Endothelial cell of umbilical vein (primary cell): ENCODE data around the gene PM20D1. TPM values are rescaled to one million over a fixed set of nuclear protein-coding genes. Genes with fewer than 3 reads are reported as not detected.
"Not testable (repeated sequence)": the region's sequence is repeated elsewhere in the genome, so short reads cannot be mapped to it uniquely, and the experiment has no call there.

Source experiments
- BruUV-seq: library from RNA; stranded (reverse); fragments of 400-500 nt; replicated peaks from 2 replicates; lab custom pipeline; 2021; lab: Mats Ljungman, UMichigan
- CTCF ChIA-PET: fragments of 300-600, 350-600 bp; sonication (Branson Sonifier 250); formaldehyde crosslinking; loops from one replicate; lab custom pipeline; 2021; ENCODE audit warnings: antibody characterized with exemption, inconsistent platforms; lab: Charles Lee
- POLR2A ChIA-PET: fragments of 300-600, 350-600 bp; sonication (Branson Sonifier 250); formaldehyde crosslinking; loops from one replicate; lab custom pipeline; 2021; ENCODE audit warnings: antibody characterized with exemption, inconsistent platforms; lab: Charles Lee
- DNase-seq: peaks from one replicate; pipeline ENCODE4 v3.0.0-alpha.2; 2011; ENCODE audit warnings: low read depth, low spot score
- FAIRE-seq: peaks from 2 replicates; lab custom pipeline; 2011; peaks lifted over from hg19 to GRCh38; lab: Jason Lieb, UNC
- H2AFZ ChIP-seq: 2 replicates; pipeline ENCODE4 v1.6.0; 2012; ENCODE audit warnings: low read depth, low read length, control low read depth, inconsistent platforms
- H3K27ac ChIP-seq: 2 replicates; pipeline ENCODE4 v1.5.1; 2011; ENCODE audit warnings: low read depth, mild to moderate bottlenecking, control low read depth, low read length, moderate library complexity; ENCODE audit not compliant: insufficient read depth
- H3K27me3 ChIP-seq, 2 experiments: 2 replicates each; pipeline versions ENCODE4 v1.6.0 to v1.6.1; 2011; ENCODE audit warnings: low read length in 2 of 2, mixed read lengths in 1 of 2; ENCODE audit not compliant: control insufficient read depth in 2 of 2, insufficient read depth in 2 of 2
- H3K36me3 ChIP-seq, 2 experiments: 2 replicates in 1 of 2; 3 replicates in 1 of 2; pipeline ENCODE4 v1.5.1; 2011; ENCODE audit warnings: low read length in 2 of 2, mild to moderate bottlenecking in 1 of 2, moderate library complexity in 1 of 2; ENCODE audit not compliant: control insufficient read depth in 2 of 2, insufficient read depth in 2 of 2; ENCODE audit errors: extremely low read depth in 1 of 2
- H3K4me1 ChIP-seq: 3 replicates; pipeline ENCODE4 v1.5.1; 2011; ENCODE audit warnings: mild to moderate bottlenecking, low read length; ENCODE audit not compliant: control insufficient read depth, insufficient read depth; ENCODE audit errors: extremely low read depth
- H3K4me2 ChIP-seq: 2 replicates; pipeline ENCODE4 v1.6.1; 2011; ENCODE audit warnings: low read length, control low read depth, mixed read lengths; ENCODE audit not compliant: insufficient read depth
- H3K4me3 ChIP-seq, 3 experiments: fragments of 200-600 bp in 1 of 3; sonication (generic), shearing (Covaris generic) in 1 of 3; replicated peaks in 1 of 3; 2 replicates each; pipeline ENCODE4 v1.5.1; 2011 to 2016; ENCODE audit warnings: control low read depth in 3 of 3, low read length in 3 of 3, mild to moderate bottlenecking in 2 of 3, inconsistent platforms in 1 of 3, low read depth in 1 of 3, moderate library complexity in 1 of 3; ENCODE audit not compliant: insufficient read depth in 1 of 3
- H3K79me2 ChIP-seq: 2 replicates; pipeline ENCODE4 v1.6.0; 2012; ENCODE audit warnings: low read length, inconsistent platforms; ENCODE audit not compliant: control insufficient read depth, insufficient read depth
- H3K9ac ChIP-seq: replicated peaks from 2 replicates; pipeline ENCODE3; 2011; ENCODE audit warnings: low read length, control low read depth; ENCODE audit not compliant: insufficient read depth; ENCODE audit errors: extremely low read depth
- H3K9me1 ChIP-seq: replicated peaks from 3 replicates; pipeline ENCODE4 v1.6.0; 2011; ENCODE audit warnings: mild to moderate bottlenecking, low read length; ENCODE audit not compliant: control insufficient read depth, insufficient read depth; ENCODE audit errors: extremely low read depth
- H3K9me3 ChIP-seq: replicated peaks from 2 replicates; pipeline ENCODE4 v1.5.1; 2012; ENCODE audit warnings: low read length, inconsistent platforms; ENCODE audit not compliant: control insufficient read depth, insufficient read depth
- H4K20me1 ChIP-seq: replicated peaks from 2 replicates; pipeline ENCODE3; 2011; ENCODE audit warnings: mild to moderate bottlenecking, low read length; ENCODE audit not compliant: control insufficient read depth, insufficient read depth; ENCODE audit errors: extremely low read depth
- EZH2 ChIP-seq: IDR thresholded peaks from 2 replicates; pipeline ENCODE4 v1.6.1; 2012; ENCODE audit warnings: borderline replicate concordance, low read depth, mild to moderate bottlenecking, moderate library complexity, low read length, inconsistent platforms; ENCODE audit not compliant: severe bottlenecking
- FOS ChIP-seq: IDR thresholded peaks from 2 replicates; pipeline ENCODE4 v1.6.1; 2011; ENCODE audit warnings: mild to moderate bottlenecking, low read length, moderate library complexity, borderline replicate concordance; ENCODE audit not compliant: insufficient read depth
- GATA2 ChIP-seq: IDR thresholded peaks from 2 replicates; pipeline ENCODE4 v1.7.0; 2011; ENCODE audit warnings: low read depth, mild to moderate bottlenecking, moderate library complexity, mixed read lengths, low read length; ENCODE audit not compliant: insufficient read length, insufficient read depth
- JUN ChIP-seq: IDR thresholded peaks from 2 replicates; pipeline ENCODE4 v1.6.1; 2011; ENCODE audit warnings: borderline replicate concordance, low read depth; ENCODE audit not compliant: insufficient read length, insufficient read depth
- MYC ChIP-seq: IDR thresholded peaks from one replicate; pipeline ENCODE4 v1.6.1; 2011; ENCODE audit warnings: mild to moderate bottlenecking, low read depth, low read length
- POLR2A ChIP-seq: IDR thresholded peaks from 2 replicates; pipeline ENCODE4 v1.6.1; 2012; ENCODE audit warnings: low read depth, mild to moderate bottlenecking, control low read depth, low read length
- POLR2AphosphoS5 ChIP-seq: IDR thresholded peaks from 2 replicates; pipeline ENCODE4 v1.6.1; 2012; ENCODE audit warnings: low read depth, mild to moderate bottlenecking, control low read depth, low read length, moderate library complexity; ENCODE audit not compliant: insufficient read depth
- dilution Hi-C: fragments of 300-500 bp; cut with MboI; formaldehyde crosslinking; loops from one replicate; pipeline ENCODE4 v1.15.0; 2019; ENCODE audit warnings: low sequenced_read_pairs; ENCODE audit not compliant: extremely low pct_ligation_motif_present
- intact Hi-C: fragments of 100-400 bp; cut with micrococcal nuclease; formaldehyde crosslinking; loops from one replicate; pipeline ENCODE4 v1.10.0; 2022
- polyA plus RNA-seq, 4 experiments: library from polyadenylated mRNA; depleted of rRNA in 3 of 4; stranded (reverse) in 3 of 4; unstranded in 1 of 4; fragments of >200 nt; gene quantifications; 2 replicates each; pipeline versions ENCODE4 v1.2.1 to v1.2.3, GENCODE V29; 2011 to 2012; ENCODE audit warnings: missing spikeins in 1 of 4
- total RNA-seq: library from RNA; stranded (reverse); gene quantifications from 2 replicates; pipeline ENCODE4 v1.2.3, GENCODE V29; 2021
- TF ChIP-seq, protein P1 (sequence below): IDR thresholded peaks from 2 replicates; pipeline ENCODE4 v1.6.1; 2011; ENCODE audit not compliant: insufficient read depth, insufficient read length
- TF ChIP-seq, protein P2 (sequence below), 2 donors: IDR thresholded peaks; 1 replicate in 1 of 2; 2 replicates in 1 of 2; pipeline ENCODE4 v1.5.1; 2011; ENCODE audit warnings: low read length in 2 of 2, mild to moderate bottlenecking in 2 of 2, moderate library complexity in 2 of 2, control low read depth in 1 of 2, inconsistent platforms in 1 of 2, low read depth in 1 of 2; ENCODE audit not compliant: insufficient read depth in 1 of 2; ENCODE audit errors: extremely low read depth in 1 of 2

PM20D1 gene
- total and polyA plus RNA-seq, 2 donors (not counting 3 experiments of a cell fraction or from before 2014, with no cell fraction given), result 0.11 TPM; not detected in 1

DNA sequence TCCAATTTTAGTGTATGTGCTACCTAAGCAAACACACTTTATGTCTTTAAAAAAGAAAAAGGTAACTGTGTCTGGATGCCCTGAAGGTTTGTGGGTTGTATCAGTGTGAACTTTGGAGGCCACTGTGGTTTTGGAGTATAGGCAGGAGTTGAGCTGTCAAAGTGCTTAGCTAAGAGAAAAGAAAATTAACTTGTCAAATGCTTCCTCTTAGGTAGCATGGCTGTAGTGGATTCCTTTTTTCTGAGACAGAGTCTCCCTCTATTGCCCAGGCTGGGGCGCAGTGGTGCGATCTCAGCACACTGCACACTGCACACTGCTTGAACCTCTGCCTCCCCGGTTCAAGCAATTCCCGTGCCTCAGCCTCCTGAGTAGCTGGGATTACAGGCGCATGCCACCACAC is 25.8 kb downstream of the PM20D1 start:
- no peak overlapping the region for H3K4me2 ChIP-seq
- DNase-seq (no peak), FAIRE-seq (no peak)
- H3K36me3 ChIP-seq, result no peaks in the 10 kb centered on the region
- ChIA-PET CTCF (interaction anchor here (1.6 to 2.3 kb wide), 2 partner anchors 26 to 153 kb away, joined by 4 to 10 read pairs; partner anchors contain the start of gene PM20D1), POLR2A (no interaction called here)
- no TSS peak for BruUV-seq
- H2AFZ ChIP-seq, result no peak overlapping the region
- TF ChIP-seq GATA2 (no peak), MYC (no peak), JUN (no peak), FOS (no peak), POLR2A (no peak), POLR2AphosphoS5 (no peak), EZH2 (no peak)
- TF ChIP-seq, protein P1, sequence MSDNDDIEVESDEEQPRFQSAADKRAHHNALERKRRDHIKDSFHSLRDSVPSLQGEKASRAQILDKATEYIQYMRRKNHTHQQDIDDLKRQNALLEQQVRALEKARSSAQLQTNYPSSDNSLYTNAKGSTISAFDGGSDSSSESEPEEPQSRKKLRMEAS, result no peak
- TF ChIP-seq, protein P2, sequence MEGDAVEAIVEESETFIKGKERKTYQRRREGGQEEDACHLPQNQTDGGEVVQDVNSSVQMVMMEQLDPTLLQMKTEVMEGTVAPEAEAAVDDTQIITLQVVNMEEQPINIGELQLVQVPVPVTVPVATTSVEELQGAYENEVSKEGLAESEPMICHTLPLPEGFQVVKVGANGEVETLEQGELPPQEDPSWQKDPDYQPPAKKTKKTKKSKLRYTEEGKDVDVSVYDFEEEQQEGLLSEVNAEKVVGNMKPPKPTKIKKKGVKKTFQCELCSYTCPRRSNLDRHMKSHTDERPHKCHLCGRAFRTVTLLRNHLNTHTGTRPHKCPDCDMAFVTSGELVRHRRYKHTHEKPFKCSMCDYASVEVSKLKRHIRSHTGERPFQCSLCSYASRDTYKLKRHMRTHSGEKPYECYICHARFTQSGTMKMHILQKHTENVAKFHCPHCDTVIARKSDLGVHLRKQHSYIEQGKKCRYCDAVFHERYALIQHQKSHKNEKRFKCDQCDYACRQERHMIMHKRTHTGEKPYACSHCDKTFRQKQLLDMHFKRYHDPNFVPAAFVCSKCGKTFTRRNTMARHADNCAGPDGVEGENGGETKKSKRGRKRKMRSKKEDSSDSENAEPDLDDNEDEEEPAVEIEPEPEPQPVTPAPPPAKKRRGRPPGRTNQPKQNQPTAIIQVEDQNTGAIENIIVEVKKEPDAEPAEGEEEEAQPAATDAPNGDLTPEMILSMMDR (IDR thresholded peaks at IDR 0.05; ENCODE audit: extremely low read depth in 1 of 2, insufficient read depth in 1 of 2, low read depth in 1 of 2, low read length in 2 of 2), result no peak
- no peaks in the 10 kb centered on the region for H3K79me2 ChIP-seq
- peaks cover 5 to 23% of the 10 kb centered on the region in 2 experiments for H3K27me3 ChIP-seq
- H4K20me1 ChIP-seq, result no peaks in the 10 kb centered on the region
- no peaks in the 10 kb centered on the region for H3K4me1 ChIP-seq
- H3K9me1 ChIP-seq, result no peaks in the 10 kb centered on the region
- no peak overlapping the region for H3K27ac ChIP-seq
- H3K9me3 ChIP-seq, result no peaks in the 10 kb centered on the region
- H3K4me3 ChIP-seq, result no peak overlapping the region
- H3K9ac ChIP-seq, result no peak overlapping the region
- intact Hi-C loops (no loop called here), dilution Hi-C loops (no loop called here)

DNA sequence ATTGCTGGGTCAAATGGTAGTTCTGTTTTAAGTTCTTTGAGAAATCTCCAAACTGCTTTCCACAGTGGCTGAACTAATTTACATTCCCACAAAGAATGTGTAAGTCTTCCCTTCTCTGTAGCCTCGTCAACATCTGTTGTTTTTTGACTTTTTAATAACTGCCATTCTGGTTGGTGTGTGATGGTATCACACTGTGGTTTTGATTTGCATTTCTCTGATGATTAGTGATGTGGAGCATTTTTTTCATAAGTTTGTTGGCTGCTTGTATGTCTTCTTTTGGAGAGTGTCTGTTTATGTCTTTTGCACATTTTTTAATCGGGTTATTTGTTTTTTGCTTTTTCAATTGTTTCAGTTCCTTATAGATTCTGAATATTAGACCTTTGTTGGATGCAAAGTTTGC is 26.7 kb downstream of the PM20D1 start:
- H3K36me3 ChIP-seq, DNase-seq, POLR2A ChIA-PET, FAIRE-seq, H3K27ac ChIP-seq, intact Hi-C loops, H3K4me3 ChIP-seq, H4K20me1 ChIP-seq, dilution Hi-C loops, H3K9me1 ChIP-seq, H3K4me1 ChIP-seq, H3K4me2 ChIP-seq, H2AFZ ChIP-seq, BruUV-seq, H3K9ac ChIP-seq, CTCF ChIA-PET, H3K79me2 ChIP-seq, H3K9me3 ChIP-seq: not testable (repeated sequence)
- H3K27me3 ChIP-seq, result peaks cover 5 to 21% of the 10 kb centered on the region in 2 experiments
